Myocyte (in vitro differentiated cells): Measurements from ENCODE around the gene WFDC9. TPM values are rescaled to one million over a fixed set of nuclear protein-coding genes. Genes with fewer than 3 reads are reported as not detected.
"Not testable (repeated sequence)": the region's sequence is repeated elsewhere in the genome, so short reads cannot be mapped to it uniquely, and the experiment has no call there.

Experiments used
- DNase-seq: peaks from one replicate; pipeline ENCODE4 v3.0.0-alpha.2; 2012; ENCODE audit warnings: low read depth
- total RNA-seq: library from RNA; depleted of rRNA; stranded (reverse); fragments of >200 nt; gene quantifications from 2 replicates; pipeline ENCODE4 v1.2.3, GENCODE V29; 2014

The WFDC9 gene
- total RNA-seq, 1 donor from 2014 or later: not detected

DNA sequence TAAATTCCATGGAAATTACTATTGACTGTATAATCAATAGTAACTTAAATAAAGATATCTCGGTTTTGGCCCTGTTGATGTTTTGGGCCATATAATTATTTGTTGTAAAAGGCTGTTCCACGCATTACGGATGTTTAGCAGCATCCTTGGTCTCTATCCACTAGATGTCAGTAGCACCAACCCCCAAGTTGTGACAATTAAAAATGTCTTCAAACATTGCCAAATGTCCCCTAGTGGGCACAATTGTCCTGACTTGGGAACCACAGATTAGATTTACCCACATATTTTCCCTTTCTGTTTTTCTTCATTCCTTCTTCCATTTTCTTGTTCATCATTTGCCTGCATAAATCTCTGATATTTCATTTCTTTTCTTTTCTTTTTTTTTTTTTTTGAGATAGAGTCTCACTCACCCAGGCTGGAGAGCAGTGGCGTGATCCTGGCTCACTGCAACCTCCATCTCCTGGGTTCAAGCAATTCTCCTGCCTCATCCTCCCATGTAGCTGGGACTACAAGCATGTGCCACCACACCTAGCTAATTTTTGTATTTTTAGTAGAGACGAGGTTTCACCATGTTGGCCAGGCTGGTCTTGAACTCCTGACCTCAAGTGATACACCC lies 38.4 kb downstream of the WFDC9 start:
- peak; percentile 70 for DNase-seq

DNA sequence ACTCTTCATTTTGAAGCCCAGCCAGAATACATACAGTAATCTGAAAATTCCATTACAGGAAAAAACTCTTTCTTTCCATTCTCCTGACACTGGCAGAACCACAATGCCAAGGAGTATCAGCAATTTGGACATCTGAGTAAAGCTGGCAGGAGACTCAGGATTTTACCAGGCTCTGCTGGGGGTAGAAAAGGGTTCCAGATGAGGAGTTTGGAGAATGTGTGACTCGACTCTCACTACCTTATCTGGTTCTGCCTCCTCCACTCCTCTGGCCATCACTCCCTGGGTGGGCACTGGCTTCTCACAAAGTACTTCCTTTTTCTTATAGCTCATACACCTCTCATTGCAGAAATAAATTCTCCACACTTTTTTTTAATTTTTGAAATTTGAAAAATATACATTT lies 41.4 kb downstream of the WFDC9 start:
- DNase-seq: no peak

DNA sequence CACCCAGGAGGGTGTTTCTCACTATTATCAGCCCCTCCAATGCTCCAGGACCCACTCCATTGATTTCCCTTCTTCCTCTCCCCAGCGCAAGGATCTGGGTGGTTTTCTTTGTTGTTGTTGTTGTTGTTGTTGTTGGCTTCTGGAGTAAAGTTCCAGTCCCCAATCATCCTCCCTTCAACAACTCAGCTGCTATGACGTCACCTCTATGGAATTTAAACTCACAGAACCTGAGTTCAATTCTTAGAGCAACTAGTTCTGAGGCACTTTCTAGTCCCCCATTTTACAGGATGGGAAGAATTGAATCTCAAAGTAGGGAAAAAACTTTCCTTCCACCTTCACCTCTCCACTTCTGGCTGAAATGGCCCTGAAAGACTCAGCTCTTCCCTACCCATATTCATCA lies 42.3 kb downstream of the WFDC9 start:
- DNase-seq: peak; percentile 7

DNA sequence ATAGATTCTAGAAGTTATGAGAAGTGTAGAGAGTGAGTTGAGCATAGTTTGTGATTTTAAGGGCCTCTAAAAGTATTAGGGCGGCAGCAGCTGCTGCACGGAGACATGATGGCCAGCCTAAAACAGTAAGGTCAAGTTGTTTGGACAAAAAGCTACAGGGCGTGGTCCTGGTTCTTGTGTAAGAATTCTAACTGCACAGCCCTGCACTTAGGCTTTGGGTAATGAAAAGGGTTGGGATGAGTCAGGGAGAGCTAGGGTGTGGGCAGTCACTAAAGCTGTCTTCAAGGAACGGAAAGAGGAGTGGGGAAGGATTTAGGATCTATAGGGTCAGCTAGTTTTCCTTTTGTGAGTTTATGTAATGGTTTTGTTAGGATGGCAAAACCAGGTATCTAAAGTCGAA lies 45.1 kb downstream of the WFDC9 start:
- peak; percentile 45 for DNase-seq

DNA sequence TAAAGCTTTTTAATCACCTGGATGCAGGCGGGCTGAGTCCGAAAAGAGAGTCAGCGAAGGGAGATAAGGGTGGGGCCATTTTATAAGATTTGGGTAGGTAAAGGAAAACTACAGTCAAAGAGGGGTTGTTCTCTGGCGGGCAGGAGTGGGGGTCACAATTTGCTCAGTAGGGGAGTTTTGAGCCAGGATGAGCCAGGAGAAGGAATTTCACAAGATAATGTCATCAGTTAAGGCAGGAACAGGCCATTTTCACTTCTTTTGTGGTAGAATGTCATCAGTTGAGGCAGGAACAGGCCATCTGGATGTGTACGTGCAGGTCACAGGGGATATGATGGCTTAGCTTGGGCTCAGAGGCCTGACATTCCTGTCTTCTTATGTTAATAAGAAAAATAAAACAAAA lies 46.8 kb downstream of the WFDC9 start:
- not testable (repeated sequence) for DNase-seq

DNA sequence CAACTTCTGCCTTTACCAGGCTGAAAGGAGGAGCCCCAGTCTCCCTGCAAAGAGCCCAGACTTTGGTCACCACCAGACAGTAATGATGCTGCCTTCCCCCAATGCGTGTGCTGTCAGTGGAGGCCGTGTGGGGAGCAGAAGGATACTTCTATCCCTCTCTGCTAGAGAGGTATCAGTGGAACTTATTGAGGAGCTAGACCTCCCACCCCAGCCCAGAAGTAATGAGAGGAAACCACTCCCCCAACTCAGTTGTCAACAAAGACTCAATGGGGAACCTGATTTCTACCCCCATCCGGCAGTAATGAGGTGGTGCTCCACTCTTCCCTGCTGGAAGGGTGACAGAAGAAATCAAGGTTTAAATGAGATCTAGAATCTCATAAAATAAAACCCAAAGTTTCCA lies 47.6 kb downstream of the WFDC9 start:
- DNase-seq: no peak

DNA sequence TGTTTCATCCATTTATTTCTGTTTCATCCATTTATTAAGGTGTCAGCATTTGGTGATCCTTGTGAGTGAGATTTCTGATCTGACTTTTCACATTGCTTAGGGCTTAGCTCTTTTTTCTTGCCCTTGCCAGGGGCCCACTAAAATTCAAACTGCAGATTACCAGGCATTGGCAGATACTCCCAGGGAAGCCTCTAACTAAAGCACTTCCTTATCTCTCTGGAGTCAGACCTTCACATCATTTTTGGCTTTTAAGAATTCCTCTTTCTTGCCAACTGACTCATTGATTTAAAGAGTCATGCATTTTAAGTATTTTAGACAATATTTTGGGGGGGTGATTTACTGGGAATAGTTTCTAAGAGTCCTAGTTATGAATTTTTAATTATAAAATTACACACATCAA lies 49.4 kb downstream of the WFDC9 start:
- no peak for DNase-seq

DNA sequence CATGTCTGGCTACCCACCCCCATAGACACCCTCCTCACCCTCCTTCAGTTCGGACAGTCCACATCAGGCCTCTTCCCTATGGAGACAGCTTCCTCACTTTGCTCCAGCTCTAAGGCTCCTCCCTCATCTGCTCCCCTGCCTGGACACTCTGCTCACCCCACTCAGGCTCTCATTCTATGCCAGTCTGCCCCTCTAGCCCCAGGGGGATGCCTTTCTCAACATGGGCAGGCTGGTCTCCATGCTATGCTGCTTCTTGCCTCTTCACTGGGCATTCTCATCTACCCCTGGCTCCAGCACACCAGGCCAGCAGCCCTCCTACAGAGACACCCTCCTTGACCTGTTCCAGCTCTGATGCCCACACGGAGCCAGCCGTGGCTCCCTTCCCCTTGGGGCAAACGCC lies 51.9 kb downstream of the WFDC9 start, which contains the start of gene WFDC8:
WFDC8 (minus strand) TSS at position 101 of the 400 bp plus-strand sequence; CDS start at position 64, 37 bp downstream.
- DNase-seq: no peak

DNA sequence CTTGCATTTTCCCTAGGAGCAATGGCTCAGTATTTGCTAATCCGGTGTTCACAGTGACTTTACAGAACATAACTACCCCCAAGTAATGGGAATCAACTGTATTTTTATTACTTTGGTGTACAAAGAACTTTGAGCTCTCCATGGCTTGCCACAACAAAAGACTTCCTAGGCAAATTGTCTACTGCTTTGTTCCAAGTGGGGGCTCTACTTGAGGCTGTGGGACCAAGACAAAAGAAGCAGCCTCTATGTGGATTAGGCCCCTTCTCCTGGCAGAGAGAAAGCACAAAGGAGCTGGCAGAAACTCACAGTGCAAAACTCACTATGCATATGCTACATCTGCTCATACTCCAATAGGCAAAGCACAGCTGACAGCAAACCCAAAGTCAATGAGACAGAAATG lies 52.9 kb downstream of the WFDC9 start:
- no peak for DNase-seq

DNA sequence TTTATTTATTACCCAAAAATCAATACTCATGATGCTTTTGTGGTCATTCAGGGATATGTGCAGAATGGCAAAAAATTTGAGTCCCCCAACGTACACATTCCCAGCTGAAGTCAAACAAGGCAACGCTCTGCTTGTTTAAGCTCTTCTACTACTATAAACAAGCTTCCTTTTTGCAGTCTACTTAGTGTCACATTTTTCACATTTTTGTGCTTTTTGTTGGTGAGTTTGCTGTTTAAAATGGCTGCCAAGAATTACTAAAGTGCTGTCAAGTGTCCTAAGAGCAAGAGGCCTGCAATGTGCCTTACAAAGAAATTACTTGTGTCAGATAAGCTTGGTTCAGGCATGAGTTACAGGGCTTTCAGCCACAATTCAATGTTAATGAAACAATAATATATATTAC lies 54.1 kb downstream of the WFDC9 start:
- DNase-seq: no peak

DNA sequence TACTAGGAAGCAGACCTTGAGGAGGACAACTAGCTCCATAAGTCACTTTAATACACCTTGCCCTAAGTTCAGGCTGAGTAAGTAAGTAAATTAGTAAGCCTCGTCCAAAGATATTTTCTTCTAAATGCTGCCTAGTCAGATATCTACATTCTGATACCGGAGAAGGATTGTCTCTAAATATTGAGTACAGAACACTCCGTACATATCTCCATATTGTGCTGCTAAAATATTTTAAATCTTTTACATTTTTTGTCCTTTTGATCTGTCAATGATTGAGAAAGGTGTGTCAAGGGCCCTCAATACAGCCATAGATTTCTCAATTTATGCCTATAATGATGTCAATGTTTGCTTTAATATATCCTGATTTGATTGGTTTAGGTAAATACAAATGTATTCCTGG lies 55.2 kb downstream of the WFDC9 start:
- no peak for DNase-seq

DNA sequence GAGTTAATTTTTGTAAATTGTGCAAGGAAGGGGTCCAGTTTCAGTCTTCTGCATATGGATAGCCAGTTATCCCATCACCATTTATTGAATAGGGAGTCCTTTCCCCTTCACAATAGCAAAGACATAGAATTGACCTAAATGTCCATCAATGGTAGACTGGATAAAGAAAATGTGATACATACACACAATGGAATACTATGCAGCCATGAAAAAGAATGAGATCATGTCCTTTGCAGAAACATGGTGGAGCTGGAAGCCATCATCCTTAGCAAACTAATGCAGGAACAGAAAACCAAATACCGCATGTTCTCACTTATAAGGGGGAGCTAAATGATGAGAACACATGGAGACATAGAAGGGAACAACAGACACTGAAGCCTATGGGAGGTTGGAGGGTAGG lies 61.4 kb downstream of the WFDC9 start:
- DNase-seq: not testable (repeated sequence)

DNA sequence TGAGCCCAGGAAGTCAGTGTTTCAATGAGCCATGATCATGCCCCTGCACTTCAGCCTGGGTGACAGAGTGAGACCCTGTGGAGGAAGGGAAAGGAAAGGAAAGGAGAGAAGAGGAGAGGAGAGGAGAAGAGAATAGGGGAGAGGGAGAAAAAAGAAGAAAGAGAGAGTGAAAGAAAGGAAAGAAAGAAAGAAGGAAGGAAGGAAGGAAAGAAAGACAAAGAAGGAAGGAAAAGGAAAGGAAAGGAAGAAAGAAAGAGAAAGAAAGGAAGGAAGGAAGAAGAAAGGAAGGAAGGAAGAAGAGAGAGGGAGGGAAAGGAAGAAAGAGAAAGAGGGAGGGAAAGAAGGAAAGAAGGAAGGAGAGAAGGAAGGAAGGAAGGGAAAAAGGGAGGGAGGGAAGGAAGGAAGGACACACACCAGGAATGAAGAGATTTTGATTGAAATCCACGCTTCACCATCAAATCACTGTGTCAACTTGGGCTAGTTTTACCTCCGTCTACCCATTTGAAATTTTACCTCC lies 66.3 kb downstream of the WFDC9 start:
- DNase-seq: no peak

Other genes with a start within 250 kb of the WFDC9 start
- 3.3 and 3.4 TPM in 2 replicates for gene DBNDD2, start 223.0 kb downstream of the WFDC9 start, total RNA-seq
- gene PIGT, start 215.1 kb downstream of the WFDC9 start, total RNA-seq: 123 and 136 TPM in 2 replicates
- gene WFDC2, start 161.5 kb downstream of the WFDC9 start, total RNA-seq: not detected in 2 replicates
- gene SPINT3, start 115.7 kb downstream of the WFDC9 start, total RNA-seq: not detected in 2 replicates
- gene WFDC6, start 91.8 kb downstream of the WFDC9 start, total RNA-seq: not detected in 2 replicates
- gene EPPIN, start 83.9 kb downstream of the WFDC9 start, total RNA-seq: not detected in 2 replicates
- gene WFDC8, start 52.0 kb downstream of the WFDC9 start, total RNA-seq: not detected in 2 replicates
- not detected in 2 replicates for gene WFDC10A, start 1.5 kb downstream of the WFDC9 start, total RNA-seq
- not detected in 2 replicates for gene WFDC11, start 39.0 kb upstream of the WFDC9 start, total RNA-seq
- not detected in 2 replicates for gene WFDC13, start 70.8 kb upstream of the WFDC9 start, total RNA-seq
- gene WFDC10B, start 73.7 kb upstream of the WFDC9 start, total RNA-seq: not detected in 2 replicates
- not detected in 2 replicates for gene SPINT4, start 91.1 kb upstream of the WFDC9 start, total RNA-seq
- 0.24 and 1.8 TPM in 2 replicates for gene WFDC3, start 160.6 kb upstream of the WFDC9 start, total RNA-seq
- 27.1 and 31.6 TPM in 2 replicates for gene DNTTIP1, start 160.7 kb upstream of the WFDC9 start, total RNA-seq
- 1.8 and 2.4 TPM in 2 replicates for gene UBE2C, start 181.4 kb upstream of the WFDC9 start, total RNA-seq
- 678 and 849 TPM in 2 replicates for gene TNNC2, start 196.0 kb upstream of the WFDC9 start, total RNA-seq
- 131 and 161 TPM in 2 replicates for gene SNX21, start 202.5 kb upstream of the WFDC9 start, total RNA-seq
- 29.8 and 47.2 TPM in 2 replicates for gene ACOT8, start 226.1 kb upstream of the WFDC9 start, total RNA-seq
- 4.5 and 4.7 TPM in 2 replicates for gene ZSWIM3, start 226.3 kb upstream of the WFDC9 start, total RNA-seq
- 10.4 and 11.4 TPM in 2 replicates for gene ZSWIM1, start 249.9 kb upstream of the WFDC9 start, total RNA-seq